Stimulated activated memory B cell treated with anti-CD40 and anti-IgM and Interleukin-4, amounts not matched to agents 10 μg/mL and 1 μg/mL and 100 μg/mL, for 72 hours (primary cell): ENCODE measurements around the gene SLC9A6.
"Not testable (repeated sequence)": the region's sequence is repeated elsewhere in the genome, so short reads cannot be mapped to it uniquely, and the experiment has no call there.

Experiments
- ATAC-seq: fragments of 150-1000 bp; cut with Tn5 transposase; 2 replicates; pipeline ENCODE4 v1.10.0; 2021
- H3K27ac Mint-ChIP-seq: one replicate; pipeline ENCODE4 v1.8.0; 2022; ENCODE audit warnings: mild to moderate bottlenecking, mixed read lengths
- H3K27me3 Mint-ChIP-seq: one replicate; pipeline ENCODE4 v1.8.0; 2022; ENCODE audit warnings: mixed read lengths
- H3K36me3 Mint-ChIP-seq: one replicate; pipeline ENCODE4 v1.8.0; 2022; ENCODE audit warnings: mixed read lengths
- H3K4me1 Mint-ChIP-seq: one replicate; pipeline ENCODE4 v1.8.0; 2022; ENCODE audit warnings: mixed read lengths
- H3K4me3 Mint-ChIP-seq: one replicate; pipeline ENCODE4 v1.8.0; 2022; ENCODE audit warnings: mild to moderate bottlenecking, moderate library complexity, mixed read lengths
- H3K9me3 Mint-ChIP-seq: one replicate; pipeline ENCODE4 v1.8.0; 2022; ENCODE audit warnings: mixed read lengths

SLC9A6 gene

DNA sequence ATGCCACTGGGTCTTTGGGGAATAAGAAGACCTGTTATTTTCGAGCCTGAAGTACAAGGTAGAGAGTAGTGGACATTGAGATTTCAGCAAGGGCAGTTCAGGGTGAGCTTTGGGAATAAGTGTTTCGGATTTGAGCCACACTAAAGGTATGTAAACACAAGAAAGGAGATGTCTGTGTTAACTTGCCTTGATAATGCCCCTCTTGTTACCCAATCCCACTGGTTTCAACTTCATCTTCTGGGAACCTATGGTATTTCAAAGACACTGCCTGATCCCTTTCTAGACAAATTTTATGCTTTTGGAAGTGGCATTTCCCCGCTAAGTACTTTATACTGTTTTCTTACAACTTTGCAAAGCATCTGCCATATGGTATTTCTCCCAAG, 79.4 kb downstream of the SLC9A6 start:
- Mint-ChIP-seq H3K36me3 (no peaks in the 10 kb centered on the region), H3K4me3 (no peak overlapping the region), H3K27ac (no peak overlapping the region), H3K9me3 (no peaks in the 10 kb centered on the region), H3K4me1 (no peaks in the 10 kb centered on the region), H3K27me3 (no peaks in the 10 kb centered on the region)
- ATAC-seq: no peak

DNA sequence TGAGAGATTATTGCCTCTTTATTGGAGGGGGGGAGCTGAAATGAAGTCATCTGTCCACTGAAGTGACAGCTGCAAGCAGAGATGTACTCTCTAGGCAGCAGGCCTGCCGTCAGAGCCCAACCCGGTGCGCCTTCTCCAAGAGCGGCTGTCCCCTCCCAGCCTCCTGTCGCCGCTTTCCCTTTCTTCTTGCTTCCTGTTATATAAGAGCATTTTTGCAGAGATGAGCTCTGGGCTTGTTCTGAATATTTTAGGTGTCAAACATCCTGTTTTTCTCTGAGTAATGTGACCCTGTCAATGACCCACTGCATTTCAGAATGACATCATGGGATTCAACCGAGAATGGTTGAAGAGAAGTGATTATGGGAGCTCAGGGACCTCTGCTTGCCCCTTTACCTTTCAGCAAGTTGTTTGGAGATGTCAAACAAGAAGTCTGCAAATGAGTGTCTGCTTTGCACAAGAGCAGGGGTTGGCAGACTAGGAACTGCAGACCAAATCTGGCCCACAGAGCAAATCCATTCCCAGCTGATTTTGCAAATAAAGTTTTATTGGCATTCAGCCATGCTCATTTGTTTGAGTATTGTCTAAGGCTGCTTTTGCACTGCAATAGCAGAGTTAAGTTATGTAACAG, 79.9 kb downstream of the SLC9A6 start:
- no peaks in the 10 kb centered on the region for H3K36me3 Mint-ChIP-seq
- no peaks in the 10 kb centered on the region for H3K9me3 Mint-ChIP-seq
- no peak overlapping the region for H3K27ac Mint-ChIP-seq

DNA sequence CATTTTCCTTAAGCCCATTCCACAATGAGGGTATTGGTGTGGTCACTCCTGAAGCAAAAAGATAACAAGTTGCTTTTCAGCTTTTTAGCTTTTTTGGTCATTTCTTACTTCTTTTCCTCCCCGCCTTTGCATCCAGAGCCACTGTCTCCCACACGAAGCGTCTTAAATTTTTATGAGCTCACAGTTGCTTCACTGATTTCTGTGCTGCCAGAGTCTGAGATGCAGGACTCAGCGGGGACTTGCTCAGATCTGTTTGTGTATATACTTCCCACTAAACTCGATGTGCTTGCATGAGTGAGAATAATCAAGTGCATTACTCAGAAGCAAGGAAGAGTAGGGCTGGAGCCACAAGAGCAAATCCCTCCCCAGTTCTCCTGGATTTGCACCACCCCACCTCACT, 81.9 kb downstream of the SLC9A6 start:
- no peak for ATAC-seq
- Mint-ChIP-seq H3K9me3 (no peaks in the 10 kb centered on the region), H3K4me1 (peaks cover 13% of the 10 kb centered on the region), H3K27me3 (no peaks in the 10 kb centered on the region), H3K27ac (no peak overlapping the region), H3K36me3 (no peaks in the 10 kb centered on the region), H3K4me3 (no peak overlapping the region)

More for the DNA sequence above, 79.9 kb downstream of the SLC9A6 start:
- ATAC-seq: no peak
- Mint-ChIP-seq H3K4me3 (no peak overlapping the region), H3K4me1 (peaks cover under 1% of the 10 kb centered on the region), H3K27me3 (no peaks in the 10 kb centered on the region)

DNA sequence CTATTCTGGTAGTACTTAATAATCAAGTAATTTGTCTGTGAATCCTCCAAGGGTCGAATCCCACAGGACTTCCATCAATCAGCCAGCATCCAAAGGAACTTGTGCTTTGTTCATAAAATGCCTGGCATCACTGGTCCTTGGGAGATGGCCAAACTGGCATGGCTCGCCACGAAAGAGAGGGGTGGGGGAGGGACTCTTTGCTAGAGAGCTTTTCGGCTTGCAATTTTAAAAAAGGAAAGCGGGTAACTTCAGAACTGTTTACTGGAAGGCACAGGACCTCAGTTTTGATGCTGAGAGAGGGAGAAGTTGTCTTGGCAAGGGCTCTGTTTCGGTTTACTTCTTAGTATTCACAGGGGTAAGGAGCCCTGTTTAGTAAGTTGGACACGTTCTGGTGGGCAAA, 82.7 kb downstream of the SLC9A6 start:
- no peak overlapping the region for H3K27ac Mint-ChIP-seq
- no peak for ATAC-seq

DNA sequence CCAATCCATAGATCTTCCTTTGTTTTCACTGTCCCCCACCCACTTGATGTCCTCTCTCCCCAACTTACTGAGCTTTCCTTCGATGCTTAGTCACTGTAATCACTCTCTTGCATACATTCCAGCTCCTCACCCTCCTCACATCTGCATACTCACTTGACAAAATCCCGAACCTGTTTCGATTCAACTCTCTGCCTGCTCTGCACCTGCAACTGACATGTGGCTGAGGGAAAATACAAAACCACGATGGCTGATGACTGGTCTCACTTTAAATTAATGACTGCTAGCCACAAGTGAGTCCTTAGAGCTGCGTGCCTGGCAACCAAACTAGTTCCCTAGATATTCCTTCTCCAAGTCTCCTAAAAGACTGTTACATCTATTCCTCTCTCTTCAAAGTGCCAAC, 91.7 kb downstream of the SLC9A6 start:
- Mint-ChIP-seq H3K9me3 (no peaks in the 10 kb centered on the region), H3K4me3 (no peak overlapping the region), H3K27me3 (peaks cover 11% of the 10 kb centered on the region), H3K4me1 (no peaks in the 10 kb centered on the region), H3K36me3 (no peaks in the 10 kb centered on the region), H3K27ac (no peak overlapping the region)
- ATAC-seq: no peak

More for the DNA sequence above, 82.7 kb downstream of the SLC9A6 start:
- no peaks in the 10 kb centered on the region for H3K36me3 Mint-ChIP-seq
- no peaks in the 10 kb centered on the region for H3K27me3 Mint-ChIP-seq
- H3K4me1 Mint-ChIP-seq: peaks cover 13% of the 10 kb centered on the region
- H3K9me3 Mint-ChIP-seq: no peaks in the 10 kb centered on the region
- H3K4me3 Mint-ChIP-seq: no peak overlapping the region

DNA sequence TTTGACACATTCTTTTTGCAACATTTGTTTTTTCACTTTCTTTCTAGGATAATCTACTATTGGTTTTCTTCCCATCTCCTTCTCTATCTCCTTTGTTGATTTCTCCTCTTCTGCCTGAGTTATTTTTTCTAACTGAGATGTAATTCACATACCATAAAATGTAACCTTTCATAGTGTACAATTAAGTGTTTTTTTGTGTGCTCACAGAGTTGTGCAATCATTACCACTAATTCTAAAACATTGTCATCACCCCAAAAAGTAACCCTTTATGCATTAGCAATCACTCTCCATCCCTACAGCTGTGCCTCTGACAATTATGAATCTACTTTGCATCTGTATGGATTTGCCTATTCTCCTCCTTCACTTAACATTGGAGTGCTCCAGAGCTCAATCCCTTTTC, 95.5 kb downstream of the SLC9A6 start:
- H3K9me3 Mint-ChIP-seq: no peaks in the 10 kb centered on the region
- no peak overlapping the region for H3K27ac Mint-ChIP-seq
- H3K27me3 Mint-ChIP-seq: peaks cover 11% of the 10 kb centered on the region
- no peaks in the 10 kb centered on the region for H3K36me3 Mint-ChIP-seq
- ATAC-seq: no peak
- no peak overlapping the region for H3K4me3 Mint-ChIP-seq
- no peaks in the 10 kb centered on the region for H3K4me1 Mint-ChIP-seq

DNA sequence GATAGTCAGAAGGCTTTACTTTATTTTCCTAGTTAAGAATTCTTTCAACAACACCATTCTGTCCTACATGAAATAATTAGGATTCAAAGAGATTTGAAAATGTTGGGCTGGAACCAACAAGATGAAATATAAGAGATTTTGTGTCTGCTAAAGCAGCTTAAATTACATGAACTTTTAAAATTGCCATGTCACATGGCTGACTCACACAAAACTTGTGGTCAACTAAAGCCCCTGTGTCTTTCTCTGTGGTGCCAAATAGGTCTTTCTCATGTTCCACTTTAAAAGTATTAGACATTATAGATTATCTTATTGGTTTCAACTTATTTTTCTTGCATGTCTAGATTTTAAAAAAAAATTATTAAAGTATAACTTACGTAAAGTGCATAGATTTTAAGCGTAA, 101.3 kb downstream of the SLC9A6 start:
- Mint-ChIP-seq H3K36me3 (no peaks in the 10 kb centered on the region), H3K4me3 (no peak overlapping the region), H3K27me3 (no peaks in the 10 kb centered on the region), H3K4me1 (no peaks in the 10 kb centered on the region), H3K9me3 (no peaks in the 10 kb centered on the region), H3K27ac (no peak overlapping the region)
- ATAC-seq: no peak

DNA sequence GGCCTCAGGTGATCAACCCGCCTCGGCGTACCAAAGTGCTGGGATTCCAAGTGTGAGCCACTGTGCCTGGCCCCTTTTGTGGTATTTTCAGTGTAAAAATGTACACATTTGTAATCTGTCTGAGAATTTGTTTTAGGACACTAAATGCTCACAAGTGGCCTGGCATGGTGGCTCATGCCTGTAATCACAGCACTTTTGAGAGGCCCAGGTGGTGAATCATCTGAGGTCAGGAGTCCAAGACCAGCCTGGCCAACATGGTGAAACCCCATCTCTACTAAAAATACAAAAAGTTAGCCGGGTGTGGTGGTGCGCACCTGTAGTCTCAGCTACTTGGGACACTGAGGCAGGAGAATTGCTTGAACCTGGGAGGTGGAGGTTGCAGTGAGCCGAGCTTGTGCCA, 106.7 kb downstream of the SLC9A6 start:
- H3K4me1 Mint-ChIP-seq, H3K27ac Mint-ChIP-seq, H3K9me3 Mint-ChIP-seq, H3K27me3 Mint-ChIP-seq, H3K36me3 Mint-ChIP-seq, ATAC-seq, H3K4me3 Mint-ChIP-seq: not testable (repeated sequence)

DNA sequence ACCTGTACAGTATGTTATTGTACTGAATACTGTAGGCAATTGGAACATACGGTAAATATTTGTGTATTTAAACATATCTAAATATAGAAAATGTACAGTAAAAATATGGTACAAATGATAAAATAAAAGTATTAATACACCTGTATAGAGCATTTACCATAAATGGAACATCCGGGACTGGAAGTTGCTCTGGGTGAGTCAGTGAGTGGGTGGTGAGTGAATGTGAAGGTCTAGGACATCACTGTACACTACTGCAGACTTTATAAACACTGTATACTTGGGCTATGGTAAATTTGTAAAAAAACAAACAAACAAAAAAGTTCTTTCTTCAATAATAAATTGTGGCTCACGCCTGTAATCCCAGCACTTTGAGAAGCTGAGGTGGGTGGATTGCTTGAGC, 109.7 kb downstream of the SLC9A6 start:
- Mint-ChIP-seq H3K27ac (no peak overlapping the region), H3K4me3 (no peak overlapping the region), H3K36me3 (no peaks in the 10 kb centered on the region), H3K4me1 (no peaks in the 10 kb centered on the region), H3K9me3 (no peaks in the 10 kb centered on the region), H3K27me3 (no peaks in the 10 kb centered on the region)
- no peak for ATAC-seq
